Hematopoietic multipotent progenitor cell (in vitro differentiated cells): ENCODE data around the gene LTA4H. TPM values are rescaled to one million over a fixed set of nuclear protein-coding genes. Genes with fewer than 3 reads are reported as not detected.

Experiments used
- DNase-seq, 3 donors: peaks; one replicate each; pipeline ENCODE4 v3.0.0-alpha.2; 2011 to 2015; ENCODE audit warnings: low read depth in 2 of 3, low spot score in 2 of 3
- total RNA-seq: library from RNA; depleted of rRNA; stranded (reverse); fragments of >200 nt; gene quantifications from one replicate; pipeline ENCODE4 v1.2.3, GENCODE V29; 2012

Gene LTA4H
- total RNA-seq, 1 donor = 101 TPM

DNA sequence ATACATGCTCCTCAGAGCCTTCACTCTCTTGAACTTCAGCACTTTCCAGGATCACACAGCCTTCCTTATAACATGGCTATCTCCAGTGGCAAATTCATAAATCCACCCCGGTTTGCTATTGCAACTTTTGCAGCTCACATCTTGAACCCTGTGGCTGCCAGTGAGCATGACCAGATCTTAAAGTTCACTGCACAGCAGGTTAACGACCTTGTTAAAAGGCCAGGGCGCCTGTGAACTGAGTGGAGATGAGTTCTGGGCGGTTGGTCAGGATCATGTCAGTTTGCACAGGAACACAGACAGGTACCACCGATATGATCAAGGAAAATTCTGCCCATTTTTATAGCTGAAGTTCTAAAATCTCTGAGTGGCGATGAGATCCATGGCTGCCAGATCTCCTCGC lies 24.7 kb upstream of the LTA4H start:
- no peak for DNase-seq

DNA sequence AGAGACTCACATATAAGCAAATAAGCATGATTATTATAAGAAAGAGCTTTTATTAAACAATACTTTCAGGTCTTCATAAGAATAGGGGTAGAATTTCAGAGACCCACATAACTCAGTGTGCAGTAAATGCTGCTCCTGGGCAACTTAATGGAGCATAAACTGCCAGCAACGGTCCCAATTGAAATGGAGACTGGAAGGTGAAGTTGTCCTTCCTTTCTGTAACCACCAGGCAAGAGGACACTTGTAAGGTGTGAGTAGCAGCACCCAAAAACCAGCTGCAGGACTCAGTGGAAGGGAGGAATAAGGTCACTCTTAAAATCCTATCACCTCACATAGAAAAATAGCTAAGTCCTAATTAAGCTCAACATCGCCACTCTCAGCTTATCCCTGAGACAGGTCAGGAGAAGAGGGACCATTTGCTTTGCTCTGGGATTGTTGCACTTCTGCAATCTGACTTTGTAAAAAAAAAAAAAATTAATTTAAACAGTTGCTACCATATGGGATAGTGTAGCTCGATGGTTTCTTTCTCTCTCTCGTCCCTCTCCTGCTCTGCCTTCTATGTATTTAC lies 22.7 kb upstream of the LTA4H start:
- no peak for DNase-seq

DNA sequence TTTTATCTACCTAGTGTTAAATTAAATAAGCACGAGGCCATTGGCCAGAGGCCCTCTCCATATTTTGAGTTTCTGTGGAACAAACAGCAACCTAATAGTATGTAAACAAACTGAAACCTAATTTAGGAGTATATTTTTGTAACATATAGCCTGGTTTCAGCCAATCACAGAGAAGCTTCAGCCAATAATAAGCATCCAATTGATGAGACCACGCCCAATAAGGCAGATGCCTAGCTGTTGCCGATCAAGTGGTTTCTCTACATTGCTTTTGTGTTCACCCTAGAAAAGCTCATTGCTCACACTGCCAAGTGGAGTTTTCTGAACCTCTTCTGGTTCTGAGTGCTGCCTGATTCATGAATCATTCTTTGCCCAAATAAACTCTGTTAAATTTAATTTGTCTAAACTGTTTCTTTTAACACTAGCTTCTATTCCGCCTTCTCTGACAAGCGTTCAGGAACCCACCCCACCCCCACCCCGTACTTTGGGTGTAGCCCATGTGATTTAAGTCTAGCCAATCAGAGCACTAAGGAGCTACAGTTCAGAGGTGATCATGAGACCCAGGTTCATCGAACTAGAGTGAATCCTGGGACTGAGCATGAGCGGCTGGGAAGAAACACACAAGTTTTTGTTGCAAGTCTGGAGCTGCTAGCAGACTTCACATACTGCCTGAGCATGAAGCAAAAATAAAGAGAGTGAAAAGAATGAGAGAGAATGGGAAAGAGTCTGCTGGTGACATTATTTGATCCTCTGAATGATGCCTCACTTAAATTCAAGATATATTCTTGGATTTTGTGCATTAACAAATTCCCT lies 21.5 kb upstream of the LTA4H start:
- DNase-seq = no peak

DNA sequence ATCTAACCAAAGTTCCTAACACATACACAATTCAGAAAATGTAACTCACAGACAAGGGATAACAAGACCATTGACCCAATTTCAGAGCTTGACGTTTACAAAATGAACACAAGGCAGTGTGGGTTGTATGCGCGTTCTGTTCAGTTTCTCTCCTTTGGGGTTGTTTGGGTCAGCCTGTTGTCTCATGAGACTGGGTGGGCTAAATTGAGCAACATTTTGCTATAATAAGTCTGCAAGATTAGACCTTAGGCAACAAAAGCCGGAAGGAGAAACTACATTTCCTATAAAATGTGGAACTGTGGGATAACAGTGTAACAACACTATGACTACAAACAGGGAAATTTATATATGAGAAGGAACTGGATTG lies 18.8 kb upstream of the LTA4H start:
- DNase-seq = no peak

DNA sequence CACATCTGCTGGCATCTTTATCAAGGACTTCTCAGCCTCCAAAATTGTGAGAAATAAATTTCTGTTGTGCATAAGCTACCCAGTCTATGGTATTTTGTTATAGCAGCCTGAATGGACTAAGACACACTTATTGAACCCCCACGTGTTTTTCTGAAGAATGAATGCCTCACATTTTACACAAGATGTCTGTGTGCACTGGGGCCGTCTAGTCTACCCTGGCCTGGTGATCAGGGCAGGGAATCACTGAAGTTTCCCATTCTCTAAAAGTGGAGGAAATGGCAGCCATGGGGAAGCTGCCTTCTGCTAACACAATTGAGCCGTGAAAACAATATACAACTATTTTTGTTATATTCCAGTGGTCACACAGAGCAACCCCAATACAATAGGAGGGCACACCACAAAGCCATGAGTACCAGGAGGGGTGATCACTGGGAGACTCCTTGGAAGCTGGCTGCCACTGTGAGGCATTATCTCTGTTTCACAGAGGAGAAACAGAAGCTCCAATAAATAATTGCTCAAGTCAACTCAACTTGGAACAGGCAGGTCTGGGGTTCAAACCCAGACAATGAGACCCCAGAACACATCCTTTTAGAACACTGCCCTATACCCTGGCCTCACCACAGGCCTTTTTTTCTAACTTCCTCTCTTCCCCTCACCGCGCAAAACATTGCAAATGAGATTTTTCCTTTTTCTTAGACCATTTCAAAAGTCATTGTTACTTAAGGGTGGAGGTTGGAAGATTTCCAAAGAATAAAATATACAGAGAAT lies 18.3 kb upstream of the LTA4H start:
- DNase-seq = peak in 1 of 3 donors; percentile 47

DNA sequence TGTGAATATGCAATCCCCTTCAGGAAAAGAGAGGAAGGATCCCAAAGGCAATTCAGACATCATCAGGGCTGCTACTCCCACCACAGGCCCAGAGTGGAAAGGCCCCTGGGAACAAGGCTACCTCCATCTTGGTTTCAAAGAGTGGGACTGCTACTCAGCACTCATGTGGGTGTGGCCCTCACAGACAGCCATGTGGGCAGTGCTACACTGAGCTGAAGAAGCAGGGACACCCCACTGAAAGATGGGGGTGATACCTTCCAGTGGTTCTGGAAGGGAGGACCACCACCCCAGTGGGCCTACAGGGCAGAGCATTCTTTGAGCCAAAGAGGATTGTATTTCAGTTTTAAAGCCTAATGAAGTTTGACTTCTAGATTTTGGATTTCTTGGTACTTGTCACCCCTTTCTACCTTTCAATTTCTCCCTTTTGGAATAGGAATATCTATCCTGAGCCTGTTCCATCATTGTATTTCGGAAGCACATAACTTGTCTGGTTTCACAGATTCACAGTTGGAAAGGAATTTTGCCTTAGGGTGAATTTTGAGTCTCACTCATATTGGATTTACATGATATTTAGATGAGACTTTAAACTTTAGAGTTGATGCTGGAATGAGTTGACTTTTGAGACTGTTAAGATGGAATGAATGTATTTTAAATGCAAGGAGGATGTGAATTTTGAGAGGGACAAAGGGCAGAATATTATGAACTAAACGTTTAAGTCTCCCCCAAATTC lies 16.5 kb upstream of the LTA4H start:
- DNase-seq = no peak

DNA sequence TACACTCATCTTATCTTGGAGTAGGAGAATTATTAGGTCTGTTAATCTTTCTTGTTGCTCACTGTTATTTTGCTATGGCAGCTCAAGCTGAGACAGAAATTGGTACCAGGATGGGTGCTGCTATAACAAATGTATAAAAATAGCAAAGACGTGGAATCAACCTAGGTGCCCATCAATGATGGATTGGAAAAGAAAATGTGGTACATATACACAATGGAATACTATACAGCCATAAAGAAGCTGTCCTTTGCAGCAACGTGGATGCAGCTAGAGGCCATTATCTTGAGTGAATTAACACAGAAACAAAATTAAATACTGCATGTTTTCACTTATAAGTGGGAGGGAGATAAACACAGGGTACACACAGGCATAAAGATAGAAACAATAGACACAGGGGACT lies 14.8 kb upstream of the LTA4H start:
- DNase-seq = no peak

DNA sequence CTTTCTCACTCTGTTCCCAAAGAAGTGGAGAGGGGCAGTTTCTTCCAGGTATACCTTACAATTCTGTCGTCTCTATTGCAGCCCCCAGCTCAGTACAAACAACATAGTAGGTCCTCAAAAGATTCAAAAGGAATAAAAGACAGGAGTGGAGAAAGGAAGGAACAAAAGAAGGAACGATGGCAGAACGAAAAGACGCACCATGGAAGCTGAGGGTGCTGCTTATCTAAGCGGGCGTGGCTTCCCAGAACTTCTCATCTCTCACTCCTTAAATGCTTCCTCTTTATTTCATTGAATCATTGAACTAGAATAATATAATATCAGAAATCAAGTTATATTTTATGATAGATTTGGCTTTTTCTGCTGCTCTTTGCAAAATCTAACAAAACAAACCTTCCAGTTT lies 13.7 kb upstream of the LTA4H start:
- no peak for DNase-seq

DNA sequence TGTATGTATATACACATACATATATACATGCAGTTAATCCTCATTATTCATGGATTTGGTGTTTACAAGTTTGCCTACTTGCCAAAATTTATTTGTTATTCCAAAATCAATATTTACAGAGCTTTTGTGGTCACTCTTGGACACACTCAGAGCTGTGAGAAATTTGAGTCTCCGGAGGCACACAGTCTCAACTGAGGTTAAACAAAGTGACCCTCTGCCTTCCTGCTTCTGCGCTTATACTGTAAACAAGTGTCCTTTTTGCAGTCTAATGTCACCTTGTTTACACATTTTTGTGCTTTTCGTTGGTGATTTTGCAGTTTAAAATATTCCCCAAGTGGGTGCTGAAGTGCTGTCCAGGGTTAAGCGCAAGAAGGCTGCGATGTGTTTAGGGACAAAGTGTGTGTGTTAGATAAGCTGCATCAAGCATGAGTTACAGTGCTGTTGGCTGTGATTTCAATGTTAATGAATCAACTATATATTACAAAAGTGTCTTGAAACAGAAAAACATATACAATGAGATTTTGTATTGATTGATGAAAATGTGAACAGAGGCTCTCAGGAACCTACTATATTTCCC lies 13.1 kb upstream of the LTA4H start:
- DNase-seq = no peak

DNA sequence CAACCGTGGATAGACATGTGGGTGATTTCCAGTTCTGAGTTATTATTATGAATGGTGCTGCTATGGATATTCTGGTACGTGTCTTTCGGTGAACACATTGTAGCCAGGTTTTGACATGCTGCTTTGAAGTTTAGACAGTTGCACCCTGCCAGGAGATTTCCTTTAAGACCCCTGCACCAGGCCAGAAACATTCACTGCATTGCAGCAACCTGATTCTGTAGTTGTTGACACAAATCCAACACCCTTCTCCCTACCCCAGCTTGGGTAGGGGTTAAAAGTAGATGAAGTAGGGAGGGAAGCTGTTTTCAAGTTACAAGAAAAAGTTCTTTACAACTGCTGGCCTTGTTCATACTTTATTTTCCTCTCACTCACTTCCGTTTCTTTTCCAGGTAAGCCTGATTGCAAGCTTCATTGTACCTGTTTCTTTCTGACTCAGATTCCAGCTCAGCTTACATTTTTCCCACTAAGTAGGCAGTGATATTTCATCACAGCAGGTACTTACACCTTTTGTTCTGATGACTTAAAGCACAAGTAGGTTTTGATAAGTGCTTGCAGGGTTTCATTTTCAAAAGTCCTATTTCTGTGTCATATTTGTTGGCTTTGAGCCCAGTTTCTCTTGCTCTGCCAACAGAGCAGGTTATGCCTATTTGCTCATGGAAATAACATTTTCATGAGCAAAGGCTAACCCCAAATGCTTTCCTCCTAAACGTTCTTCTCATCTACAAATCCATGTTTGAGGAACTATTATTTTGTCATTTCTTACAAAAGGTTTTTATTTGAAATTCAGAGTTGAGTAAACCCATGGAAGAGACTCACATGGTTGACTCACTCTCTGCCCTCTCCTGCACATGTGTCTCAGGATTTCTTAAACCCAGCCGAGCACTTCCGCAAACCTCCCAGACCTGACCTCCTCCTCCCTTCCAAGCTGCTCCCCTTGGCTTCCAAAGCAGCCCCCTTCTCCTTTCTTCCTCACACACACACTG lies 12.1 kb upstream of the LTA4H start:
- peak in 2 of 3 donors; percentile 56 to 77 for DNase-seq

DNA sequence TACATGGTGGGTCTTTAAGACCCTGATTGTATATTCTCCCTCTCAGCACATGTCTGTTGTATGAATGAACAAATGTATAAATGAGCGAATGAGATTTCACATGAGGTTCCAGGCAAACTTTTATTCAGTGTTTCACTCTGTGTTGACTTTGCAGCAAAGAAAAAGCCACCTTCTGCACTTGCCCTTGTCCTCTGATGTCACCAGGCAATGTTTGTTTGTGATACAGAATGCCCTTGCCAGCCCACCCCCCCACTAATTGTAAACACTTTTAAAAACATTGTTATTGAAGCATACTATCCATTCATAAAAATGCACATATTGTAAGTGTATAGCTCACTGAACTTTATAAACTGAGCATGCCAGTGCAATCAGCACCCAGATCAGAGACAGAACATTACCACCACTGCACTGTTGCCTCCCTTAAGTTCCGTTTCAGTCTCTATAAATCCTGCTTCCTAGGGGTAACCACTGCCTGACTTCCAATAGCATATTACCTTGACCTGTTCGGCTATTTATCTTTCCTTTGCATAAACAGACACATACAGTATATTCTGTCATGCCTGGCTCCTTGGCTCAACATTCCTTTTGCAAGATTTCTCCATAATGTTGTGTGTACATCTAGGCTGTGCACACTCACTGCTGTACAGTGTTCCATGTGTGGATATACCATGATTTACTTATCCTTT lies 11.3 kb upstream of the LTA4H start:
- no peak for DNase-seq

DNA sequence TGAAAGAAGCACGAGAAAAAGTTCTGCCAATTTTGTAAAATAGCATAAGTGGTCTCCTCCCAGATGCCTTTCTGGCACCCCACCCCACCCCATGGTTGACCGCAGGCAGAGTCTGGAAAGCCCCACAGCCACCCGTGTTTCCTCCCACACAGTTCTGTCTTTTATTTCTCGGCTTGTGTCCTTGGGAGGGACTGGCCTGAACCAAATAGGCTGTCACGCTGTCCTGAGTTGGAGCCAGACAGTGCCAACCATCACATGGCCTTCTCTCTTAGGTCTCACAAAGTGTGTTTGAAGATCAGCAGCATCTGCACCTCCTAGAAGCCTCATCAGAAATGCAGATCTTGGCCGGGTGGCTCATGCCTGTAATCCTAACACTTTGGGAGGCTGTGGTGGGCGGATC lies 10.2 kb upstream of the LTA4H start:
- DNase-seq = no peak

DNA sequence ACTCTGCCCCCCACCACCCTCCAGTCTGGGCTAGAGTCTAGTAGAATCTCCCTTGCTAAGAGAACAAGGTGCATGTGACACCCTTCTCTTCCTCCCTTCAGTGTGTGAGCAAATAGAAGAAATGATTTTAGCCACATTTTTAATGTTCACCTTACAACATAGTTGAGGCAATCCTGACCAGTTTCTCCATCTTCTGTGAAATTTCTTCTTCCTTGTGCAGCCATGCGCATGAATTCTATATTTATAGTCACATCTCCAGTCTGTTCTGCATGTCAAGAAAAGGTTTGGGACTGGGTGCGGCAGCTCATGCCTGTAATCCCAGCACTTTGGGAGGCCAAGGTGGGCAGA lies 9.5 kb upstream of the LTA4H start:
- DNase-seq = no peak

DNA sequence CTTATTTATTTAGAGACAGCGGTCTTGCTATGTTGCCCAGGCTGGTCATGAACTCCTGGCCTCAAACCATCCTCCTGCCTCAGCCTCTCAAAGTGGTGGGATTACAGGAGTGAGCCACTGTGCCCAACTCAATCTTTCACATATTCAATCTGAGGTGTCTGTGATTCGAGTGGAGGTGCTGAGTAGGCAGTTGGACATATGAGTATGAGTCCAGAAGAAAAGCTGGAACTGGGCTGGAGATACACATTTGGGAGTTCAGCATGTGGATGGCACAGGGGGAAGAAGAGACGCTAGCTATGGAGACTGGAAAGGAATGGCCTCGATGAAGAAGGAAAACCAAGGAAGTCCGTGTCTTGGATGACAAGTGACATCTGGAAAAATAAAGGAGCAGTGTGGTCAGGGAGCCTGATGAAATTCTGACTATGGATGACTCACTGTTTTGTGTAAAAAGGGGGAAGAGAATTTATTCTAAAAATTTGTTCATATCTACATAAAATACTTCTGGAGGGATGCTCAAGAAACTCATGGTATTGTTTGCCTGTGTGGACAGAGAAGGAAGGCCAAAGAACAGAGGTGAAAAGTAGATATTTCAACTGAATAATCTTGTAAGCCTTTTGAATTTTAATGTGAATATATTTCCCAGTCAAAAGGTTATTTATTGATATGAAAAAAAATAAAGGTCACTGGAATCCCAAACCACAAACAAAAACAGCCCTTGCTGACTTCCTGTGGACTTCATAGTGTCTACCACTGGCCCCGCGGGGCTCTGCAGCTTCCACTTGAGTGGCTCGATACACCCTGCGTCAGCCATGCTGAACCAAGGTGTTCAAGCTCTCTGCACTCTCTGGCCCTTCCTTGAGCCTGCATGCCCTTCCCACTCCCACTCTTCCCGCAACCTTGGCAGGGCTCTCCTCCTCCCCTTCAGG lies 8.9 kb upstream of the LTA4H start:
- DNase-seq = no peak

DNA sequence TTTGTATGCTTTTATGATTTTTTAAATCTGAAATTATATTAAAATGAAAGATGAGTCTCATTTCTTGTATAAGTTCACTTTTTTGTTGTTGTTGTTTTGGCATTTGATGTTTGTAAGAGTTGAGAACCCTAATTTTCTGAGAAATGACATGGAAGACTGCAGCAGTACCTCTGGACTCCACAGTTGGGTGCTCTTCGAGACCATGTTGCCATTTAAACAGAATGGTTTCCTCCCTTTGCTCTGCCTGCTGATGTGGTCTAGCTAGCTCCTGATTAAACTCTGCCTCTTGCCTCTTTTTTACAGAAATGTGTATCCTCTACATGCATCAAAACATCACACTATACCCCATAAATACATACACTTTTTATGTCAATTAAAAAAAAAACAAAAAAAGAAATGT lies 5.8 kb upstream of the LTA4H start:
- no peak for DNase-seq

DNA sequence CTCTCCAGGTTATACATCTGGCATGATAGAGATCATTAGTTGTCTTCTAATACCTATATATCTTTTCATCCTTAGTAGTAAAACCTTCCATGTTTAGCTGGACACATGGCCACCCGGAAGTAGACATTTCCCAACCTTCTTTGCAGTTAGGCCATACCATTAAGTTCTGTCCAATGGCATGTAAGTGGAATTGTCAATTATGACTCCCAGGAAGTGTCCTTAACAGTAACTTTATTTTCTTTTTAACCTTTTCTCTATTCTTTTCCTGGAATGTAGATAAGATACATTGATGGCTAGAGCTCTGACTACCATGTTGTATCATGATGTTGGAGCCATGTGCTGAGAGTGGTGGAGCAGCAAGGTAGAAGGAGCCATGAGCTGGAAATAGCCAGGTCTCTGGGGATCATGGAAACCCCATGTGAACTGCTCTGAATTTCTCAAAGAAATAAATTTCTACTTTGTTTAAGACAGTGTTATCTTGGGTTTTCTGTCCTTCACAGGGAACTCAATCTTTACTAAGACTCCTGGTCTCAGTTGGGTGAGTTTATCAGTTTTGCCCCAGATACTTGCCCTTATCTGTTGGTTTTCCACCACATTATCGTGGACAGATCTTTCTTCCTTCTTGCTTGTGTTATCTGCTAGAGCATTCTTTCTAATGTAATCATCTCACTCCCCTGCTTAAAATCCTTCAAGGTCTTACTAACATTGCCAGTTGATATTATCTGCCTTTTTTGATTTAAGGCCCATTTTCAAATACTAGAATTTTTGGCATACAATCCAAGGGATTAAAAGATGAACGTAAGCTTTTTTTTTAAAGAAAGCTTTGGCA lies 5.1 kb upstream of the LTA4H start:
- no peak for DNase-seq

DNA sequence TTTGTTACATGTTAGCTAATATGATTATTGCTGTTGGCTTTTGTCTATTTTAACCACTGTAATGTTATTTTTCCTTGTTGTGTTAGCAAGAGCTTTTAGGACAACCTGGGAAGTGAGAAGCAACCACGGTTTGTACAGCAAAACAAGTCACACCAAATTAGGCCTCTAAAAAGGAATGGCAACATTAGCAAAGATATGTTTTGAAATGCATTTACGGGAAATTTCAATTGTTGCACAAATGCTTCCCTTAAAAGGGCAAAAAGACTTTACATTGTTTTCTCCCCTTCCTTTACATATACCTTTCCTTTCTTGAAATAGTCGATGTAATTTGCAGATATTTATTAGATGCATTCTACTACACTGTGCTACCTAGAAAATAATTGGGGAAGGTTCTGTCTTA lies 4.1 kb upstream of the LTA4H start:
- DNase-seq = no peak
